Parathyroid adenoma (tissue), 2 donors: ENCODE data around the gene PHF5A.
A peak's percentile ranks its signal among the peaks of the same experiment; 100 is the strongest.
"Not testable (repeated sequence)": the region's sequence is repeated elsewhere in the genome, so short reads cannot be mapped to it uniquely, and the experiment has no call there.

Experiments
- H2AFZ ChIP-seq: fragments of 300-600 bp; sonication (generic); one replicate; pipeline ENCODE4 v1.7.0; 2017; ENCODE audit warnings: antibody characterized with exemption, mild to moderate bottlenecking
- H3K27ac ChIP-seq: fragments of 300-600 bp; sonication (generic); one replicate; pipeline ENCODE4 v1.7.0; 2017
- H3K27me3 ChIP-seq: fragments of 300-600 bp; sonication (generic); one replicate; pipeline ENCODE4 v1.7.0; 2017; ENCODE audit warnings: low read length; ENCODE audit not compliant: control insufficient read depth, insufficient read depth
- H3K36me3 ChIP-seq: fragments of 300-600 bp; sonication (generic); one replicate; pipeline ENCODE4 v1.7.0; 2017; ENCODE audit warnings: low read length; ENCODE audit not compliant: control insufficient read depth, insufficient read depth
- H3K4me1 ChIP-seq: fragments of 300-600 bp; sonication (generic); one replicate; pipeline ENCODE4 v1.7.0; 2017; ENCODE audit warnings: control low read depth
- H3K4me2 ChIP-seq: fragments of 300-600 bp; sonication (generic); one replicate; pipeline ENCODE4 v1.7.0; 2017; ENCODE audit warnings: low read length
- H3K4me3 ChIP-seq: fragments of 300-600 bp; sonication (generic); one replicate; pipeline ENCODE4 v1.7.0; 2017; ENCODE audit warnings: low read depth, low read length
- H3K79me2 ChIP-seq: fragments of 300-600 bp; sonication (generic); one replicate; pipeline ENCODE4 v1.7.0; 2017; ENCODE audit warnings: control low read depth
- H3K9ac ChIP-seq: fragments of 300-600 bp; sonication (generic); one replicate; pipeline ENCODE4 v1.7.0; 2017; ENCODE audit warnings: mild to moderate bottlenecking
- H3K9me3 ChIP-seq: fragments of 300-600 bp; sonication (generic); one replicate; pipeline ENCODE4 v1.7.0; 2017; ENCODE audit warnings: low read length; ENCODE audit not compliant: control insufficient read depth
- TF ChIP-seq, protein P1 (sequence below): fragments of 300-600 bp; sonication (generic); IDR thresholded peaks from one replicate; pipeline ENCODE4 v1.7.0; 2017; ENCODE audit warnings: antibody characterized with exemption, mild to moderate bottlenecking
- donor health status: primary hyperparathyroidism.

PHF5A gene

GRCh38 chr22:41442240-41442792 is 26.2 kb downstream of the PHF5A start:
- Histone ChIP-seq H3K4me2 (peak overlapping the region; percentile 46), H3K27me3 (no peaks in the 10 kb centered on the region), H3K36me3 (no peaks in the 10 kb centered on the region), H3K79me2 (peaks cover 16% of the 10 kb centered on the region), H2AFZ (no peak overlapping the region), H3K4me3 (no peak overlapping the region), H3K27ac (no peak overlapping the region), H3K9ac (no peak overlapping the region), H3K9me3 (no peaks in the 10 kb centered on the region), H3K4me1 (peaks cover 11% of the 10 kb centered on the region)
- TF ChIP-seq, protein P1, sequence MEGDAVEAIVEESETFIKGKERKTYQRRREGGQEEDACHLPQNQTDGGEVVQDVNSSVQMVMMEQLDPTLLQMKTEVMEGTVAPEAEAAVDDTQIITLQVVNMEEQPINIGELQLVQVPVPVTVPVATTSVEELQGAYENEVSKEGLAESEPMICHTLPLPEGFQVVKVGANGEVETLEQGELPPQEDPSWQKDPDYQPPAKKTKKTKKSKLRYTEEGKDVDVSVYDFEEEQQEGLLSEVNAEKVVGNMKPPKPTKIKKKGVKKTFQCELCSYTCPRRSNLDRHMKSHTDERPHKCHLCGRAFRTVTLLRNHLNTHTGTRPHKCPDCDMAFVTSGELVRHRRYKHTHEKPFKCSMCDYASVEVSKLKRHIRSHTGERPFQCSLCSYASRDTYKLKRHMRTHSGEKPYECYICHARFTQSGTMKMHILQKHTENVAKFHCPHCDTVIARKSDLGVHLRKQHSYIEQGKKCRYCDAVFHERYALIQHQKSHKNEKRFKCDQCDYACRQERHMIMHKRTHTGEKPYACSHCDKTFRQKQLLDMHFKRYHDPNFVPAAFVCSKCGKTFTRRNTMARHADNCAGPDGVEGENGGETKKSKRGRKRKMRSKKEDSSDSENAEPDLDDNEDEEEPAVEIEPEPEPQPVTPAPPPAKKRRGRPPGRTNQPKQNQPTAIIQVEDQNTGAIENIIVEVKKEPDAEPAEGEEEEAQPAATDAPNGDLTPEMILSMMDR: no peak

- not testable (repeated sequence) for H3K4me3 ChIP-seq, H3K4me2 ChIP-seq, H3K27me3 ChIP-seq, H2AFZ ChIP-seq, H3K9ac ChIP-seq, H3K9me3 ChIP-seq, H3K36me3 ChIP-seq
- Histone ChIP-seq H3K4me1 (peaks cover 11% of the 10 kb centered on the region), H3K79me2 (peaks cover 25% of the 10 kb centered on the region), H3K27ac (peak overlapping the region; percentile 32)
These were observed 28.0 kb downstream of the PHF5A start for GRCh38 chr22:41440511-41440910.

GRCh38 chr22:41437198-41437597 is 31.3 kb downstream of the PHF5A start:
- no peaks in the 10 kb centered on the region for H3K27me3 ChIP-seq
- no peaks in the 10 kb centered on the region for H3K9me3 ChIP-seq
- peaks cover 25% of the 10 kb centered on the region for H3K79me2 ChIP-seq
- H3K9ac ChIP-seq: no peak overlapping the region
- H3K4me2 ChIP-seq: no peak overlapping the region
- H3K36me3 ChIP-seq: no peaks in the 10 kb centered on the region
- H2AFZ ChIP-seq: no peak overlapping the region
- no peak overlapping the region for H3K4me3 ChIP-seq
- peaks cover 11% of the 10 kb centered on the region for H3K4me1 ChIP-seq
- TF ChIP-seq, protein P1: no peak
- no peak overlapping the region for H3K27ac ChIP-seq

GRCh38 chr22:41436322-41437113 is 32.0 kb downstream of the PHF5A start:
- H3K79me2 ChIP-seq: peaks cover 27% of the 10 kb centered on the region
- H3K9ac ChIP-seq: no peak overlapping the region
- H3K4me3 ChIP-seq: no peak overlapping the region
- H3K4me2 ChIP-seq: no peak overlapping the region
- TF ChIP-seq, protein P1: no peak
- no peak overlapping the region for H2AFZ ChIP-seq
- no peak overlapping the region for H3K27ac ChIP-seq
- no peaks in the 10 kb centered on the region for H3K9me3 ChIP-seq
- peaks cover 11% of the 10 kb centered on the region for H3K4me1 ChIP-seq
- no peaks in the 10 kb centered on the region for H3K36me3 ChIP-seq
- no peaks in the 10 kb centered on the region for H3K27me3 ChIP-seq

DNA sequence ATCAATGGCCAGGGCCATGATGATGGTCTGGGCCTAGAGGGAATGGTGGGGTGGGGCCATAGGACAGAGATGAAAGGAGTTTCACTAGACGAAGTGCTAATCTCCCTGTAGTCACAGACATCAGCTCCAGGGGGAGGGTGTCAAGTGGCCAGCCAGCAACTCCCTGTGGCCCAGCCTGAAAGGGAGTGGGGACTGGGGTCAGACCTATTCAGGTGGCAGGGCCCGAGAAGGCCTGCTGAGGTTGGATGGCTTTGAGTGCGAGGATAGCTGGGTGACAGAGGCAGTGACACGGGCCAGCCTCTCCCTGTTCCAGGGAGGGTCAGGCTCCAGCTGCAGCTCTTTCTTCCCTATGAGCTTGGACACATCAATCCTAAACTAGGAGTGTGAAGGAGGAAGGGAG is 32.9 kb downstream of the PHF5A start:
- H3K36me3 ChIP-seq: no peaks in the 10 kb centered on the region
- H3K4me1 ChIP-seq: peaks cover 9% of the 10 kb centered on the region
- H3K9me3 ChIP-seq: no peaks in the 10 kb centered on the region
- H3K27me3 ChIP-seq: no peaks in the 10 kb centered on the region
- no peak overlapping the region for H3K9ac ChIP-seq
- peaks cover 24% of the 10 kb centered on the region for H3K79me2 ChIP-seq
- H2AFZ ChIP-seq: no peak overlapping the region
- H3K27ac ChIP-seq: no peak overlapping the region
- TF ChIP-seq, protein P1: no peak
- H3K4me2 ChIP-seq: no peak overlapping the region
- H3K4me3 ChIP-seq: no peak overlapping the region

DNA sequence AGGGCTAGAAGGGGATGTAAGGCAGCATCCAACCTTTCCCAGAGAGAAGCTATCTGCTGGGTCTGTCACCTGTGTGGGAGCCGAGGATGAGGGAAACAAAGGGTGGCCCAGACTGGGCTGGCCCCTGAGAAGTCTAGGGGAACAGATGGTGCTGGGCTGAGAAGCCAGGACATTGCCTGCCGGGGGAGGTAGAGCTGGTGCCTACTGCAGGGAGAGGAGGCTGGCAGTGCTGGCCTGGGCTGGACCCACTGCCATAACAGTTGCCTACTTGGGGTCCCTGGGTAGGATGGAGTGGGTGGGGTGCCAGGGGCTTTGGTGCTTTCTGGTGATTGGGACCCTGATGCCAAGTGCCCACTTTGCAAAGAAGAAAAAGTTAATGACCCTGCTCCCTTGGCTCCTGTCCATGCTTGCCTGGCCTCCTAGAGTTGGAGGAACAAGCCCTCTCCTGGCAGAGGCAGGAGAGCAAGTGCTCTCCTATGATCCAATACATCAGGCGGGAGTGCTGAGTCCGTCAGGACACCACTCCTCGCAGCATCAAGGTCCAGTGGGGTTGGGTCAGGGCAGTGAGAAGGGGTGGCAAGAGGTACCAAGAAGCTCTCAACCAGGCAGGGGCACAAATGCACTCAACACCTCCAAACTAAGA is 34.0 kb downstream of the PHF5A start:
- not testable (repeated sequence) for H3K27ac ChIP-seq, H3K4me1 ChIP-seq

GRCh38 chr22:41433480-41433879 is 35.0 kb downstream of the PHF5A start:
- H3K9ac ChIP-seq: not testable (repeated sequence)

More for the DNA sequence above, 34.0 kb downstream of the PHF5A start:
- H3K9ac ChIP-seq, H2AFZ ChIP-seq, H3K27me3 ChIP-seq, H3K36me3 ChIP-seq, H3K9me3 ChIP-seq, H3K4me2 ChIP-seq, H3K4me3 ChIP-seq: not testable (repeated sequence)
- H3K79me2 ChIP-seq: peaks cover 24% of the 10 kb centered on the region

More at GRCh38 chr22:41433480-41433879, 35.0 kb downstream of the PHF5A start:
- H3K9me3 ChIP-seq, H2AFZ ChIP-seq, H3K4me1 ChIP-seq, H3K36me3 ChIP-seq, H3K4me3 ChIP-seq, H3K27me3 ChIP-seq, H3K4me2 ChIP-seq, H3K27ac ChIP-seq: not testable (repeated sequence)
- H3K79me2 ChIP-seq: peaks cover 24% of the 10 kb centered on the region
